NCI-H345 treated with DMSO at 0.1 percent for 48 hours (cell line): ENCODE data around the gene SCN10A.
A peak's percentile ranks its signal among the peaks of the same experiment; 100 is the strongest.

Experiments used
- DNase-seq: peaks from one replicate; lab custom pipeline; 2025; ENCODE audit not compliant: unreplicated experiment; lab: John Stamatoyannopoulos, UW

SCN10A gene

GRCh38 chr3:38722781-38723568, 93.0 kb downstream of the SCN10A start:
- no peak for DNase-seq

GRCh38 chr3:38721207-38721772, 94.7 kb downstream of the SCN10A start:
- no peak for DNase-seq

DNA sequence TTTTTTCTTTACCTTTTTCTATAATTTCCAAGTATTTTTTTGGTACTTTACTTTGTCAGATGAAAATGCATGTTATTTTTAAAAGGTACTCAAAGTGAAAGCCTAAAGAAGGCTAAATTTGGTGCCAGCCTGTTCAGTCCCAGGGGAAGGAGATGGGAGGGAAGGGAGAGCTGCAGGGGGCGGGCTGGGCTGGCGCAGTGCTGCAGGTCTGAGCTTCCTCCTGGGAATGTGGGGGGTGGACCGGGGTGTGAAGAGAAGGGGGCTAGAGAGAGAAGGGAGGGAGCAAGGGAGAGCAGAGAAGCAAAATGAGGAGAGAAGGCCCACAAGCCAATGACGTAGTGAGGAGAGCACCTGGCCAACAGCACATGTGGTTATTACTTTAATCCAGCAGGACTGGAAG, 95.6 kb downstream of the SCN10A start:
- no peak for DNase-seq

- no peak for DNase-seq
Measured at GRCh38 chr3:38717355-38718240, 98.4 kb downstream of the SCN10A start.

DNA sequence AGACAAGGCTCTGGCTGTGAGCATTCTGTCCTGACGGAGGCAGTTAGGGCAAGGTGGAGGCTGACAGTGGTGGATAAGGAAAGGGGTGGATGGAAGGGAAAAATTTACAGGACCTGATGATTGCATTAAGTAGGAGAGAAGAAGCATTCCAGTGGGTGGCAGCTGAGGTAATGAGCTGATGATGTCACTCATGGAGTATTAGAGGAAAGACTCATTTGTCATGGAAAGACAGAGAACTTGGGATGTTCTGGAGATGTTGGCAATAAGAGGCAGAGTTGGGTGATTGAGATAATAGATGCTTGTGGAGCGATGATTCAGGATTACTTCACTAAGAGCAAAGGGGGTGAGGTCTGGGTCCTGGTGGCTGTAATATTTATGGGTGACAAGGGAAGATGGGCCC, 102.9 kb downstream of the SCN10A start:
- DNase-seq: no peak

DNA sequence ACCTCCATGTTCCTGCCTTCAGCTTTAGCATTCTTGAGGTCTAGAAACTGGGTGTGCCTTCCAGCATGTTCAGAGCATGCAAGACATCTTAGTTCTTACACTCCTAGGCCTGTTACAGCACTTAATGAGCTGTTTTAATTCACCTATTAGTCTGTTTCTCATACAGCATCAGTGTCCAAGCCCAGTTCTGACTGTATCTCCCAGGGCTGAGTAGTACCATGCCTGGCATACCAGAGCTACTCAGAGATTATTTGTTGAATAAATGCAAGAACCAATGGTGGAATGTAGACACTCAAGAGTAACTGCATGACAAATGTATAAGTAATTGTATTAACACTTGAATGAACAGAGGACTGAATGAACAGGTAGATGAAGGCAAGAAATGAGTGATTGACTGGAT, 104.7 kb downstream of the SCN10A start:
- DNase-seq: no peak

GRCh38 chr3:38707730-38708129, 108.3 kb downstream of the SCN10A start:
- DNase-seq: no peak

DNA sequence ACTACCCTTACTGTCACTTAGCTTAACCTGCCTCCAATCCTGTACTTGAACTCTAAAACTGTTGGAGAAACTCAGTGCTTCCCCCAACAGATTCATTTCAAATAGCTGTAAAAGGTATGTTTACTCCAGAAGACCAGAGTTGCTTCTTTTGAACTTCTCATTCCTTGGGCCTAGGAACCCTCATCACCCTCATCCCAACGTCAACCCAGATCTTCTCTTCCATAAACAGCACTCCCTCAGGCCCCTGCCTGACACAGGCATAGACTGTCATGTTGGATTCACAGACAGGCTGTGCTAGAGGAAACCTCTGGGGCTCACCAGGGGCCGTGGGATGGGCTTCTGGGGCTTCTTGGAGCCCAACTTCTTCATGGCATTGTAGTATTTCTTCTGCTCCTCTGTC, 109.1 kb downstream of the SCN10A start:
- no peak for DNase-seq

DNA sequence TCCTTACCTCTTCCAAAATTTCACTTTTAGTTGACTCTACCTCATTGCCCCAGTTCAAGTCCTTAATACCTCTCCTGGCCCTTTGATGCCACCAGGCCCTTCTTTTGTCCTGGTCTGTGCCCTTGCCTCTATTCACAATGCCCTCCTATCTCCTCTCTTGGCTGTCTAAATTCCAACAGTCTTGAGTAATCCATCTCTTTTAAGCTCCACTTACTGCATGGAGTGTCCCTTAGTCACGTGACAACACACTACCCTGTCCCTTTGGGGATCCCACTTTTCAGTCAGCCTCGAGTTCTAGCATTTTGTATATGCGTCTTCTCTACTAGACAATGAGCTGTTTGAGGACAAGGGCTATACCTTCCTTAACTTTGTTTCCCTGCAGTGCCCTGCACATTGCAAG, 113.8 kb downstream of the SCN10A start:
- DNase-seq: no peak

GRCh38 chr3:38698760-38699159, 117.3 kb downstream of the SCN10A start:
- no peak for DNase-seq

DNA sequence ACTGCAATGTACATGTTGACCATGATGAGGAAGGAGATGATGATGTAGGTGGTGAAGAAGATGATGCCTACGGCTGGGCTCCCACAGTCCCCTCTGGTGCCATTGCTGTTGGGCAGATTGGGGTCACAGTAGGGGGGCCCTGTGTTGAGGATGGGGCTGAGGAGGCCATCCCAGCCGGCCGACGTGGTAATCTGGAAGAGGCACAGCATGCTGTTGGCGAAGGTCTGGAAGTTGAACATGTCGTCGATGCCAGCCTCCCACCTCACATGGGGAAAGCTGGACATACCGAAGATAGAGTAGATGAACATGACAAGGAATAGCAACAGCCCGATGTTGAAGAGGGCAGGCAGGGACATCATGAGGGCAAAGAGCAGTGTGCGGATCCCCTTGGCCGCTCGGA, 118.0 kb downstream of the SCN10A start:
- no peak for DNase-seq

GRCh38 chr3:38696034-38696433, 120.0 kb downstream of the SCN10A start:
- DNase-seq: no peak

- DNase-seq: no peak
Measured at GRCh38 chr3:38690185-38690584, 125.8 kb downstream of the SCN10A start.

GRCh38 chr3:38689774-38690173, 126.2 kb downstream of the SCN10A start:
- DNase-seq: no peak

DNA sequence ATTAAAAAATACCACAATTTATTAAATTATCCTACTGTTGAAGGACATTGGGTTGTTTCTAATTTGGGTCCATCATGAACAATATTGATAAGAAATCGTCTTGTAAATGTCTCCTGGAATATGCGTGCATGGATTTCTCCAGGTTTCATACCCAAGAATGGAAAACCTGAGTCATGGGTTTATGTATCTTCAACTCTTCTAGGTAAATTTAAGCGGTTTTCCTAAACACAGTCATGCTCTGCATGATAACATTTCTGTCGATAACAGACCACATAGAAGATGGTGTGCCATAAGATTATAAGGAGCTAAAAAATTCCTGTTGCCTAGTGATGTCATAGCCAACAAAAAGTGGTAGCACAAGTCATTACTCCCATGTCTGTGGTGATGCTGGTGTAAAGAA, 126.7 kb downstream of the SCN10A start:
- no peak for DNase-seq

DNA sequence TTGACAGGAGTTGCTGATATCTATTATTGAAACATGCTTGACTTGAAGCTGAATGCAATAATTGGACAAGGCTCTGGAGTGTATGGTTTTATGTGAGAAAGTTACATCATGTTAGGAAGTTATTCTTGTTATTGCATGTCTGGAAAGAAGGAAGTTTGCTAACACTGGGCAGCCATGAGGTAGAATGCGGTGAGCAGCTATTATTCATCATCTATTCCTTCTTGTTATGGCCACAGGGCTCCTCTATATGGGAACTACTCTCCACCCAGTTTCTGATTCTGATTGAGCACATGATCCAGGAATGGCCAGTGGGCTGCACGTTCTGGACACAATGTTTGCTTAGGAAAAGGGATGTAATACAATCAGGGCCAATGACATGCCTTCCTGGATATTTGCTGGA, 128.7 kb downstream of the SCN10A start:
- no peak for DNase-seq

GRCh38 chr3:38684546-38684945, 131.5 kb downstream of the SCN10A start:
- no peak for DNase-seq

DNA sequence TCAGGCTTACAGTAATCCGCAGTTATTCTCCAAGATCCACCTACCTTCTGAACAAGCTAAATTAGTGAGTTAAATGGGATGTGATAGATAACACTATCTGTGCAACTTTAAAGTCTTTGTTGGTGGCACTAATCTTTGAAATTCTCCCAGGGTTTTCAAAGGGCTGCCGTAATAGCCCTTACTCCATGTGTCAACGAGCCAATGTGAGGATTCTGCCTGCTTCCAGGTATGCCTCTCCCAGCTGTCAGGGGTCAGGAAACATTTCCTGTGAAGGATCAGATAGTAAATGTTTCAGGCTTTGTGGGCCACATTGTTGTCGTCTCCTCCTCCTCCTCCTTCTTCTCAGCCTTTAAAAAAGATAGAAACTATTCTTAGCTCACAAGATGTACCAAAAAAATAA, 146.3 kb downstream of the SCN10A start:
- DNase-seq: no peak

DNA sequence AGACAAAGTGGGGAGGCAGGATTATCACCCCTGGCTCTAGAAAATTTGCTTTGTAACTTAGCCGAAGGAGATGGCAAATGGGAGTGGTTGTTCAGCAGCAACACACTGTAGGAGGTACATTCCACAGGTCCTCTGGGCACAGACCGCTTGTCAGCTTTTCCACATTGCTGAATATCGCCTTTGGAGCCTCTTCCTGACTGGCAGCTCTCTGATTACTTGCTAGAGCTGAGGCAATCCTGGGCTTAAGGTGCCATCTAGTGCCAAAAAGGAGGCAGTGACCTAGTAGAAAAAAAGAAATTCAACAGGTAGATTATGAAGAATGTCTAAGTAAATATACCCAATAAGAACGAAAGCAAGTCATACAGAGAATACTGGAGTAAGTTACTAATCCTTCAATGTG, 153.5 kb downstream of the SCN10A start:
- no peak for DNase-seq

DNA sequence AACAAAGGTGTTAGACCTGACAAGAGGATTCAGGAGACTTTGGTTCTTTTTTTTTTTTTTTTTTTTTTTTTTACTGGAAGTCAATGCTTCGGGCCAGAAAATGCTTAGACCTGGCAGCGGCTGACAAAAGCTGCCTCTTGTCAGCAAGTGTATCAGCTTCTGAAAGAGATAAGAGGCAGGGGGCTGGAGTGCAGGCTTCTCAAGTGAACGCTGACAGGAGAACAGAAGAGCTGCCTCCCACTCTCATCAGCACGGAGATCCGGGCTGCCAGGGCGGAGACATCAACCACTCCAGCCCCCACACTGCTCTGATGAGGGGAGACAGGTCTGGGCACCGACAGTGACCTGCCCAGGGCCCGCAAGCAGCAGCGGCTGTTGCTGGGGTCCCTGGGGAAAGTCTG, 157.2 kb downstream of the SCN10A start:
- DNase-seq: no peak

- no peak for DNase-seq
Measured at GRCh38 chr3:38657369-38657768, 158.6 kb downstream of the SCN10A start.

DNA sequence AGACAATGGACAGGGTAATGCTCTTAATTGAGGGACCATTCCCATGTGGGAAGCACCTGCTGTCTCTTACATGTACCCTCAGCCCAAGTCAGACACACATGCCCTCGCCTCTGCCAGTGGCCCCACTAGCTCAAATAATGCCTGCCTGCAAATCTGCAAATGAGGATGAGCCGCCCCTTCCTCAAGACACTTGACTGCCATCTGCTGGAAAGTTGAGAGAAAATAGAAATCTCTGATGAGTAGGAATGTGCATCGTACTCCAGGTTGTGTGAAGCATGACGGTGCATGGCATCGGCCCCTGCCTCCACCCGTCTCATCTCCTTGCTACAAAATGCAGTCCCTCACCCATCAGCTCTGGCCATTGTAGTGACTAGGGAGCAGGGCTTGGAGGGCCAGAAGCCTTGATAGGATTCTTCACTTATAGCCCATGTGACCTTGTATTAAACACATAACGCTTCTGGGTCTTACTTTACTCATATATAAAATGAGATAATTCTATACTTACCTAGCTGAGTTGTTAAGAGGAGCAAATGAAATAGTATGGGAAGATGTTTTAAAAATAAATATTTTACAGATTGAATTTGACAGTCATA, 160.2 kb downstream of the SCN10A start:
- DNase-seq: peak; percentile 43
